ENCODE results near the gene MLXIP. TPM values are rescaled to one million over a fixed set of nuclear protein-coding genes. Genes with fewer than 3 reads are reported as not detected.

Gene MLXIP
- total and polyA plus RNA-seq, 2 of the 8 experiments (the other 6 are each of a cell fraction or from before 2014, with no cell fraction given), result 5.5 to 40.5 TPM

DNA sequence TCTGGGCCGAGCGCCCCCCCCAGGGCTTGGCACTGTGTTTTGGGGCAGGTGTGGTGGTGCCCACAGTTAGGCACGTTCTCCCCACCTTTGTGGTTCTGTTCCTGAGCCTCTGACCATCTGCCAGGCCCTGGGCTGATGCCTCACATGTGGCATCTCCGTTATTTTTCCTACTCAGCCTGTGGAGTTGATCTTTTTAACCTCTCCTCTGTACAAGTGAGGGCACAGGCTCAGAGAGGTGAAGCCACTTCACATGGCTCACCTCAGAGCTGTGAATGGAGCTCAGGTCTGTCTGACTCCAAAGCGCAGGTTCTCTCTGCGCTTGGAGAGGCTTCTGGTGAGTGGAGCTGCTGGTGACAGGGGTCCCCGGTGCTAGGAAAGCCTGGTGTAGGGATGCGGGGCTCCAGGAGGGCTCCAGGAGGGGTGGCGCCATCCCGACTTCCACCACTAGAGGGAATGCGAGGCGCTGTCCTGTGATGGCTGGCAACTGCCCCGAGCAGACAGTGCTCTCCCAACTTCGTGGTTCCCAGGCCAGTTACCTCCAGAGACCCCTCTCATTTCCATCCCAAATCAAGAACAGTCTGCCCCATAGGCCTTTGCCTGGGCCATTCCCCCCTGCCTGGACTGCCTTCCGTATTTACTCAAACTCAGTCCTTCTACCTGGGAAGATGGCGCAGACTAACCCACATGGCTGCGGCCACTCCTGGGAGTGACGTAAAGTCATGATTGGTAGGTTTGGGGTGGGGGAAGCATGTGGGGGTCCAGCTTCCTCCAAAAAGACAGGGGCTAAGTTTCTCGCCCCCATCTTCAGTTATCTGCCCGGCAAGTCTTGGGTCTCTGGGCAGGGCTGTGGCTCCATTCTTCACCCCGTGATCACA lies 47.0 kb upstream of the MLXIP start (continued):
- TF ChIP-seq, protein P1, sequence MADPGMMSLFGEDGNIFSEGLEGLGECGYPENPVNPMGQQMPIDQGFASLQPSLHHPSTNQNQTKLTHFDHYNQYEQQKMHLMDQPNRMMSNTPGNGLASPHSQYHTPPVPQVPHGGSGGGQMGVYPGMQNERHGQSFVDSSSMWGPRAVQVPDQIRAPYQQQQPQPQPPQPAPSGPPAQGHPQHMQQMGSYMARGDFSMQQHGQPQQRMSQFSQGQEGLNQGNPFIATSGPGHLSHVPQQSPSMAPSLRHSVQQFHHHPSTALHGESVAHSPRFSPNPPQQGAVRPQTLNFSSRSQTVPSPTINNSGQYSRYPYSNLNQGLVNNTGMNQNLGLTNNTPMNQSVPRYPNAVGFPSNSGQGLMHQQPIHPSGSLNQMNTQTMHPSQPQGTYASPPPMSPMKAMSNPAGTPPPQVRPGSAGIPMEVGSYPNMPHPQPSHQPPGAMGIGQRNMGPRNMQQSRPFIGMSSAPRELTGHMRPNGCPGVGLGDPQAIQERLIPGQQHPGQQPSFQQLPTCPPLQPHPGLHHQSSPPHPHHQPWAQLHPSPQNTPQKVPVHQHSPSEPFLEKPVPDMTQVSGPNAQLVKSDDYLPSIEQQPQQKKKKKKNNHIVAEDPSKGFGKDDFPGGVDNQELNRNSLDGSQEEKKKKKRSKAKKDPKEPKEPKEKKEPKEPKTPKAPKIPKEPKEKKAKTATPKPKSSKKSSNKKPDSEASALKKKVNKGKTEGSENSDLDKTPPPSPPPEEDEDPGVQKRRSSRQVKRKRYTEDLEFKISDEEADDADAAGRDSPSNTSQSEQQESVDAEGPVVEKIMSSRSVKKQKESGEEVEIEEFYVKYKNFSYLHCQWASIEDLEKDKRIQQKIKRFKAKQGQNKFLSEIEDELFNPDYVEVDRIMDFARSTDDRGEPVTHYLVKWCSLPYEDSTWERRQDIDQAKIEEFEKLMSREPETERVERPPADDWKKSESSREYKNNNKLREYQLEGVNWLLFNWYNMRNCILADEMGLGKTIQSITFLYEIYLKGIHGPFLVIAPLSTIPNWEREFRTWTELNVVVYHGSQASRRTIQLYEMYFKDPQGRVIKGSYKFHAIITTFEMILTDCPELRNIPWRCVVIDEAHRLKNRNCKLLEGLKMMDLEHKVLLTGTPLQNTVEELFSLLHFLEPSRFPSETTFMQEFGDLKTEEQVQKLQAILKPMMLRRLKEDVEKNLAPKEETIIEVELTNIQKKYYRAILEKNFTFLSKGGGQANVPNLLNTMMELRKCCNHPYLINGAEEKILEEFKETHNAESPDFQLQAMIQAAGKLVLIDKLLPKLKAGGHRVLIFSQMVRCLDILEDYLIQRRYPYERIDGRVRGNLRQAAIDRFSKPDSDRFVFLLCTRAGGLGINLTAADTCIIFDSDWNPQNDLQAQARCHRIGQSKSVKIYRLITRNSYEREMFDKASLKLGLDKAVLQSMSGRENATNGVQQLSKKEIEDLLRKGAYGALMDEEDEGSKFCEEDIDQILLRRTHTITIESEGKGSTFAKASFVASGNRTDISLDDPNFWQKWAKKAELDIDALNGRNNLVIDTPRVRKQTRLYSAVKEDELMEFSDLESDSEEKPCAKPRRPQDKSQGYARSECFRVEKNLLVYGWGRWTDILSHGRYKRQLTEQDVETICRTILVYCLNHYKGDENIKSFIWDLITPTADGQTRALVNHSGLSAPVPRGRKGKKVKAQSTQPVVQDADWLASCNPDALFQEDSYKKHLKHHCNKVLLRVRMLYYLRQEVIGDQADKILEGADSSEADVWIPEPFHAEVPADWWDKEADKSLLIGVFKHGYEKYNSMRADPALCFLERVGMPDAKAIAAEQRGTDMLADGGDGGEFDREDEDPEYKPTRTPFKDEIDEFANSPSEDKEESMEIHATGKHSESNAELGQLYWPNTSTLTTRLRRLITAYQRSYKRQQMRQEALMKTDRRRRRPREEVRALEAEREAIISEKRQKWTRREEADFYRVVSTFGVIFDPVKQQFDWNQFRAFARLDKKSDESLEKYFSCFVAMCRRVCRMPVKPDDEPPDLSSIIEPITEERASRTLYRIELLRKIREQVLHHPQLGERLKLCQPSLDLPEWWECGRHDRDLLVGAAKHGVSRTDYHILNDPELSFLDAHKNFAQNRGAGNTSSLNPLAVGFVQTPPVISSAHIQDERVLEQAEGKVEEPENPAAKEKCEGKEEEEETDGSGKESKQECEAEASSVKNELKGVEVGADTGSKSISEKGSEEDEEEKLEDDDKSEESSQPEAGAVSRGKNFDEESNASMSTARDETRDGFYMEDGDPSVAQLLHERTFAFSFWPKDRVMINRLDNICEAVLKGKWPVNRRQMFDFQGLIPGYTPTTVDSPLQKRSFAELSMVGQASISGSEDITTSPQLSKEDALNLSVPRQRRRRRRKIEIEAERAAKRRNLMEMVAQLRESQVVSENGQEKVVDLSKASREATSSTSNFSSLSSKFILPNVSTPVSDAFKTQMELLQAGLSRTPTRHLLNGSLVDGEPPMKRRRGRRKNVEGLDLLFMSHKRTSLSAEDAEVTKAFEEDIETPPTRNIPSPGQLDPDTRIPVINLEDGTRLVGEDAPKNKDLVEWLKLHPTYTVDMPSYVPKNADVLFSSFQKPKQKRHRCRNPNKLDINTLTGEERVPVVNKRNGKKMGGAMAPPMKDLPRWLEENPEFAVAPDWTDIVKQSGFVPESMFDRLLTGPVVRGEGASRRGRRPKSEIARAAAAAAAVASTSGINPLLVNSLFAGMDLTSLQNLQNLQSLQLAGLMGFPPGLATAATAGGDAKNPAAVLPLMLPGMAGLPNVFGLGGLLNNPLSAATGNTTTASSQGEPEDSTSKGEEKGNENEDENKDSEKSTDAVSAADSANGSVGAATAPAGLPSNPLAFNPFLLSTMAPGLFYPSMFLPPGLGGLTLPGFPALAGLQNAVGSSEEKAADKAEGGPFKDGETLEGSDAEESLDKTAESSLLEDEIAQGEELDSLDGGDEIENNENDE (IDR thresholded peaks at IDR 0.05; ENCODE audit: insufficient replicate concordance, low read length), result no peak
- peak; percentile 44; the same call in 1 of the 2 replicates for TF ChIP-seq TEAD4 (IDR thresholded peaks at IDR 0.05; ENCODE audit: low read depth, low read length)
- no peak for TF ChIP-seq POLR2A (IDR thresholded peaks at IDR 0.05; ENCODE audit: control extremely low read depth in 1 of 2, low read depth in 2 of 2, low read length in 2 of 2)
- peak; percentile 49 to 69 for TF ChIP-seq RAD21 (IDR thresholded peaks at IDR 0.05 in 1 of 2, conservative IDR thresholded peaks at IDR 0.05 in 1 of 2; ENCODE audit: low read depth in 2 of 2, low read length in 2 of 2)
- TF ChIP-seq GTF2F1 (IDR thresholded peaks at IDR 0.05; ENCODE audit: borderline replicate concordance, low read depth, low read length), result no peak
- TF ChIP-seq POU5F1 (IDR thresholded peaks at IDR 0.05; ENCODE audit: low read depth, low read length), result no peak
- no peak for TF ChIP-seq NRF1 (IDR thresholded peaks at IDR 0.05; ENCODE audit: low read depth, low read length)
